Measurements from ENCODE around the gene ALDH8A1.

The ALDH8A1 gene

GRCh38 chr6:134949927-134950326 lies at the start of gene ALDH8A1:
ALDH8A1 (minus strand) TSS chr6:134950101; CDS start chr6:134950053, 48 bp downstream.
- no peak within 1 kb of the TSS for H3K4me3 ChIP-seq (ENCODE audit: control insufficient read depth, low read depth, low read length)
- no peak for DNase-seq (ENCODE audit: low read depth)
- TF ChIP-seq CTCF (IDR thresholded peaks at IDR 0.05; ENCODE audit: control insufficient read depth, insufficient read depth, low read depth, low read length, missing control alignments) = no peak

- no peak for TF ChIP-seq CTCF (IDR thresholded peaks at IDR 0.05; ENCODE audit: control insufficient read depth, insufficient read depth, low read depth, low read length, missing control alignments)
These were observed 49.2 kb upstream of the ALDH8A1 start for GRCh38 chr6:134999107-134999506.

GRCh38 chr6:134997133-134997995 lies 47.5 kb upstream of the ALDH8A1 start:
- no peak for DNase-seq (ENCODE audit: low read depth)
- no peak overlapping the region for H3K4me3 ChIP-seq (ENCODE audit: control insufficient read depth, low read depth, low read length)
- no peak for TF ChIP-seq CTCF (IDR thresholded peaks at IDR 0.05; ENCODE audit: control insufficient read depth, insufficient read depth, low read depth, low read length, missing control alignments)

More at GRCh38 chr6:134999107-134999506, 49.2 kb upstream of the ALDH8A1 start:
- H3K4me3 ChIP-seq (ENCODE audit: control insufficient read depth, low read depth, low read length) = no peak overlapping the region
- DNase-seq (ENCODE audit: low read depth) = no peak

- no peak for DNase-seq (ENCODE audit: low read depth)
These were observed 45.6 kb upstream of the ALDH8A1 start for GRCh38 chr6:134995536-134995935.

GRCh38 chr6:134994431-134994830 lies 44.5 kb upstream of the ALDH8A1 start:
- no peak for TF ChIP-seq CTCF (IDR thresholded peaks at IDR 0.05; ENCODE audit: control insufficient read depth, insufficient read depth, low read depth, low read length, missing control alignments)
- DNase-seq (ENCODE audit: low read depth) = no peak
- H3K4me3 ChIP-seq (ENCODE audit: control insufficient read depth, low read depth, low read length) = no peak overlapping the region

More at GRCh38 chr6:134995536-134995935, 45.6 kb upstream of the ALDH8A1 start:
- H3K4me3 ChIP-seq (ENCODE audit: control insufficient read depth, low read depth, low read length) = no peak overlapping the region
- no peak for TF ChIP-seq CTCF (IDR thresholded peaks at IDR 0.05; ENCODE audit: control insufficient read depth, insufficient read depth, low read depth, low read length, missing control alignments)

- no peak for TF ChIP-seq CTCF (IDR thresholded peaks at IDR 0.05; ENCODE audit: control insufficient read depth, insufficient read depth, low read depth, low read length, missing control alignments)
- H3K4me3 ChIP-seq (ENCODE audit: control insufficient read depth, low read depth, low read length) = no peak overlapping the region
- no peak for DNase-seq (ENCODE audit: low read depth)
These were observed 42.3 kb upstream of the ALDH8A1 start for GRCh38 chr6:134992155-134992554.

Data from AG09309 (cell line).